Lower leg skin (tissue), 3 donors: ENCODE data around the gene THSD8.

ENCODE experiments used
- POLR2A ChIP-seq, 2 donors: fragments of 450-650 bp; IDR thresholded peaks; one replicate each; pipeline ENCODE4 v1.6.1; 2016 to 2017; ENCODE audit warnings: antibody characterized with exemption in 2 of 2, mild to moderate bottlenecking in 1 of 2, moderate library complexity in 1 of 2
- TF ChIP-seq, protein P1 (sequence below), 3 donors: fragments of 450-650 bp; IDR thresholded peaks; one replicate each; pipeline ENCODE4 v1.5.1; 2016; ENCODE audit warnings: antibody characterized with exemption in 3 of 3, mild to moderate bottlenecking in 3 of 3, moderate library complexity in 2 of 3

GRCh38 chr19:12756150-12756883, 45.6 kb upstream of the THSD8 start:
- TF ChIP-seq, protein P1, sequence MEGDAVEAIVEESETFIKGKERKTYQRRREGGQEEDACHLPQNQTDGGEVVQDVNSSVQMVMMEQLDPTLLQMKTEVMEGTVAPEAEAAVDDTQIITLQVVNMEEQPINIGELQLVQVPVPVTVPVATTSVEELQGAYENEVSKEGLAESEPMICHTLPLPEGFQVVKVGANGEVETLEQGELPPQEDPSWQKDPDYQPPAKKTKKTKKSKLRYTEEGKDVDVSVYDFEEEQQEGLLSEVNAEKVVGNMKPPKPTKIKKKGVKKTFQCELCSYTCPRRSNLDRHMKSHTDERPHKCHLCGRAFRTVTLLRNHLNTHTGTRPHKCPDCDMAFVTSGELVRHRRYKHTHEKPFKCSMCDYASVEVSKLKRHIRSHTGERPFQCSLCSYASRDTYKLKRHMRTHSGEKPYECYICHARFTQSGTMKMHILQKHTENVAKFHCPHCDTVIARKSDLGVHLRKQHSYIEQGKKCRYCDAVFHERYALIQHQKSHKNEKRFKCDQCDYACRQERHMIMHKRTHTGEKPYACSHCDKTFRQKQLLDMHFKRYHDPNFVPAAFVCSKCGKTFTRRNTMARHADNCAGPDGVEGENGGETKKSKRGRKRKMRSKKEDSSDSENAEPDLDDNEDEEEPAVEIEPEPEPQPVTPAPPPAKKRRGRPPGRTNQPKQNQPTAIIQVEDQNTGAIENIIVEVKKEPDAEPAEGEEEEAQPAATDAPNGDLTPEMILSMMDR (IDR thresholded peaks at IDR 0.05), result no peak
- TF ChIP-seq POLR2A (IDR thresholded peaks at IDR 0.05), result no peak
